Anterior cingulate cortex (tissue), 58 donors: Measurements from ENCODE around the gene WHRN.

Experiments
- DNase-seq, 58 donors: peaks; one replicate each; lab custom pipeline; 2025; lab: John Stamatoyannopoulos, UW

The WHRN gene

DNA sequence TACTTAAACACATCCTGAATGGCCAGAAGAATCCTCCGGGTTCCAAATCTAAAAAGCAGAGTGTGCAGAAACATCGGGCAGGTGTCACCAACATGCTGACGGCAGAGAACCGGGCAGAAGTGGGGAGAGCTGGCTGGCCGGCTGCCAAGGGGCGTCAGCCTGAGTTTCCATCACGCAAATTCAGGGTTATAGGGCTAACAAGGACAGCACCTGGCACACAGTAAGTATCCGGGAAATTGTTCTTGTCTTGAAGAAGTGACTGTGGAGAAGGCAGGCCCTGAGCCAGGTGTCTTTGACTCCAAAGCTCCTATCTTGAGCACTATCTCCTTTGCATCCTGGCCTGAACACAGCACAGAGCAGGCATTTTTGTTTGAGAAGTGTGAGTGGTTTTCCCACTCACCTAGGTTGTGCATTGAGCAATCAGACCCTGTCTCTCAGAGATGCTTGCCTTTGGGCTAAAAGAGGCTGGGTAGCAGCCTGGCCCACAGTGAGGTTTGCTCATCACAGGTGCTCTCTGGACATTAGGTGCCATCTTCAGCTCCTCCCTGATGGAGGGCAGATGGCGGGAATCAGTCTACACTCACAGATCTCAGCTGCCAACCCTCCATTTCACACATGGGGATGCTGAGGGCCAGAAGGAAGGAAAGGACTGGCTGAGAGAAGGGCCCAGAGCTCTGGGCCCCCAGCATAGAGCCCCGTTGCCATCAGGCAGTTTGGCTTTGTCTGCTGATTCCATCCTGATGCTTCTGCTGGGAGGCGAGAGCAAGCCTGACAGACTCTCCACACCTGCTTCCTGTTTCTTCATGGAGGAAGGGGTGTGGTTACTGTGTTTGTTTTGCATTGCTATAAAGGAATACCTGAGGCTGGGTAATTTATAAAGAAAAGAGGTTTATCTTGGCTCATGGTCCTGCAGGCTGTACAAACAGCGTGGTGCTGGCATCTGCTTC is 52.8 kb downstream of the WHRN start:
- DNase-seq = no peak

DNA sequence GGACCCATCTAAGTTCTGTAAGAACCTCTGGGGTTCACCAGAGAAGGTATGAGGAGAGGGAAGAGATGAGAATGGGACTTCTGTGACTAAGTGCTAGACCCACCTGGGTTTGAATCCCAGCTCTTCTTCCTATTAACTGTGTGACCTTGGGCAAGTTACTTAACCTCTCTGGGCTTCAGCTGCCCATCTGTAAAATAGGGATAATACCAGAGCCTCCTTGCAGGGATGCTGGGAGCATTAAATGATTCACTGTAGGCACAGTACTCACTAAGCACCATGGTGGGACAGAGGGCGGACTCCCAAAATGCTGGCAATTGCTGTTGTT is 53.6 kb downstream of the WHRN start:
- DNase-seq = no peak

DNA sequence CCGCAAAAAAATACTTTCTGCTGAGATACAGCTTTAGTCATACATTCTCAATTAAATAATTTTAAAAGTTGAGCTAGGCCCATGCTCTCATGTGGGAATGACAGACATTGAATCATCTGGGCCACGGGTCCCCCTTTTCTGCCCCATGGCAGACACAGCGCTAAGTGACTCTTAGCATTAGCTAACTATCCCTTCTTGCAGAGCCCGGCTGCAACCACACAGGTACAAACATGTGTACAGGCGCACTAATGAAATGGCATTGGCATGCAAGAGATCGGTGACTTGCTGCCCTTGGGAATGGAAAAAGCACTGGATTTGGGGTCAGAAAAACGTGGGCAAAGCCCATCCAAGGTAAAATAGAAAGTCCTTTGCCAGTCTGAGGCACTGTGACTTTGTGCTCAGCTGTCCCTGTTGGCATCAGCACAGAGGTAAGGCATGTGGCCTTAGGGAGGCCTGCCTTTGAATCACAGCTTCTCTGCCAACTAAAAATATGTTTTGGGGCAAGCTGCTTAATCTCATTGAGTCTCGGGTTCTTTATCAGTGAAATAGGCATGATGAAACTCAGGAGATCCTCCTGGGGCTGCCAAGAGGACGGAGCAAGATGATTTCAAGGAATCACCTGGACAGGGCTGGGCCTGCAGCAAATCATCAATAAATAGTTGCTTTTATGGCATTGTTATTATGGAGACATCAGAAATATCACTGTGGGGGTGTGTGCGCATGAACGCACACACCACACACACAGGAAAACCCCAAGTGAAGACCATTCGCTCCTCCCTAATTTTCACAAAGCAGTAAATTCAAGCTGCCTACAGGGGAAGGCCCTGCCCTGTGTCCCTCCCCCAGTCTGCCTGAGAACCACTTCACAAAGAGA is 54.2 kb downstream of the WHRN start:
- DNase-seq = no peak

DNA sequence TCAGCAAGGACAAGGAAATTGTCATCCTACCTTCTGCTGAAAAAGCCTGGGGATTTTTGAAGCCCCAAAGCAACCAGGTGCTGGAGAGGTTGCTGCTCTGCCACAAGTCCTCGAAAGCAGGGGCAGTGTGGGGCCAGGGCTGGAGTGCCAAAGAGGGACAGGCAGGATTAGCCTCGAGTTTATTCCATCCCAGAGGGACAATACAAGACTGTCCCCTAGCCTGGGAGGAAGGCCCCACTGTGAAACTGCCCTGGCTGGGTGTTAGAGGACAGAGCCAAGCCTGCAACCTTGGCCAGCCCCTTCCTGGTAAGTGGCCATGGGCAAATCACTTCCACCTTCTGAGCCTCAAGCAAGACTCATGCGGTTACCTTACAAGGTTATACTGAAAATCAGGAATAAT is 55.1 kb downstream of the WHRN start:
- DNase-seq = peak in 3 of 58 donors; percentile 6 to 50 (median 11)

DNA sequence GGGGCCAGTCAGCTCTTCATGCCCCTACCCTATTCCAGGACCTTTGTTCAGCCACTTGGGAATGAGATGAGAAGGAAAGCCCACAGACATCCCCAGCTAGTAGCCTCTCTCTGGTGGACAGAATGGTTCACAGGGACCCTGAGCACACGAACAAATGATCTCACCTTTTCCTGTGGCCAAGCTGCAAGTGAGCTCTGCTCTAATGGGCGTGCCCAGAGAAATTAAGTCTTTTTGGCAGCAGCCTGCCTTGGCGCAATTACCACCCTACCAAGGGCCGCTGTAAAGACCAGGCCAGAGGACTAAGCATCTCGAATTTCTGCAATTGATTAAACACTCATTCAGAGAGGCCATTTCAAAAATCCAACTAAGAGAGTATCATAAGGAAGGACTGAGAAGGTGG is 56.0 kb downstream of the WHRN start:
- DNase-seq = no peak

DNA sequence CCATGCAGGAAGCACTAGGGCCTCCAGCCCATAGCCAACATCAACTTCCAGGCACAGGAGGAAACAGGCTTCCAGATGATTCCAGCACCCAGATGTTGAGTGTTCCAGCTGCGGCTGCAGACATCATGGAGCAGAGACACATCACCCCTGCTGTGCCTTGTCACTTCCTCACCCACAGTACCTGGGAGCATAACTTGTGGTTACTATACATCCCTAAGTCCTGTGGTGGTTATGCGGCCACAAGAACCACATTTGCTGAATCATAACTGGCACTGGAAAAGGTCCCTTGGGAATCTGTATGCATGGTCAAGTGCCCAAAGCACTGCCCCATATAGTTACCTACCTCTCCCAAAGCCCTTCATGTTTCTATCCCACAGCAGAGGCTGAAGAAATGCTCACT is 56.6 kb downstream of the WHRN start:
- DNase-seq = no peak

DNA sequence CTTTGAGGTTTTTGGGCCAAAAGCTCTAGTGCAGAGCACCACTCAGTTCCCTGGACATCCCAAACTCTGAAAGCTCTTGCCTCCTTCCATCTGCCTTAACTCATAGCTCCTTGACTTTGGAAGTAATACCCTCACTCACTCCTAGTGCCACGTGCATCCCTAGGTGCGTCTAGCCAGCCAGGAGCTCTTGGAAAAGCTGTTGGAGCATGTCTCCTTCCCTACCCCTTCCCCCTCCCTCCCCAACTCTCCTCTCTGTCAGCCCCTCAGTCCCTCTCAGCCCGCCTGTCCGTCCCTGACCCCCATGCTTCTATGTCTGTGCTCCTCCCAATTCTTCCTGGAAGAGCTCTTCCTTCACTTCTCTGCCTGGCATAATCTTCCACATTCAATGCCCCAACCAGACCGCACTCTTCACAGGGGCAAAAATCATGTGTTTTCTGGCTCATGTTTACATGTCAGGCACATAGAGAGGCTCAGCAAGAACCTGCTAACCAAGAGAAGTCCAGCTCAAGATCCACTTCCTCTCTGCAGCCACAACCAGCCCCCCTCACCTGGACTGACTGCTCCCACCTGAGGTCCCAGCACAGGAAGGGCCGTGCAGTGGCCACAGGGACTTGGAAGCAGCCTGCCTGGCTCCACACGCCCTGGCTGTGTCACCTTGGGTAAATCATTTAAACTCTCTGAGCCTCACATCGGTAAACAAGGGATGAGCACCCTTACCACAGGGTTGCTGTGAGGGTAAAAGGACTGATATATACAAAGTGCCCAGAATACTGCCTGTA is 58.4 kb downstream of the WHRN start:
- DNase-seq = no peak

DNA sequence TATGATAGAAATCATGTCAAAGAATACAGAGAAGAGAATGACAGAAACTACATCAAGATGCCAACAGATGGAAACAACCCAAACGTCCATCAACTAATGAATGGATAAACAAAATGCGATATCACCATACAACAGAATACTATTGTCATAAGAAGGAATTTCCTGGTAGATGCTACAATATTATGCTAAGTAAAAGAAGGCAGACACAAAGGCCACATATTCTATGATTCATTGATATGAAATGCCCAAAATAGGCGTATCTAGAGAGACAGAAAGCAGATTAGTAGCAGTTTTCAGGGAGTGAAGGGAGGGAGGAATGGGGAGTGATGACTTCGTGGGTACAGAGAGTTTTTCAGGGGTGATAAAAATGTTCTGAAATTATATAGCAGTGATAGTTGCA is 59.2 kb downstream of the WHRN start:
- DNase-seq = no peak

DNA sequence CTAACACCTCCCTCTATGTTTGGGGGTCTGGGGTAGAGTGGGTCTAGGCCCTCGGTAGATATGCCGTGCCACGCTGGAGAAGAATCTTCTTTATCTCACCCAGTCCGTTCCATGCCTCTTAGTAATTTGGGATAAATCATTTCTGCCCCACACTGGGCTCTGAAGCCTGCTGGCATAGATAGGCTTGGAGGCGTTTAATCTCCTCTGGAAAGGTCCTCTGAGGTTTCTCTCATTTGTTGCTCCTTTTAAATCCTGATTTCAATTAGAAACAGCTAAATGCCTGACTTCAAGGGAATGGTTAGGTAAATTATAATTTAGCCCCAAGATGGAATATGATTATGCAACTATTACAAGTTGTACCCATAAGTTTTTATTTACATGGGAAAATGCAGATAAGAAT is 59.7 kb downstream of the WHRN start:
- no peak for DNase-seq

DNA sequence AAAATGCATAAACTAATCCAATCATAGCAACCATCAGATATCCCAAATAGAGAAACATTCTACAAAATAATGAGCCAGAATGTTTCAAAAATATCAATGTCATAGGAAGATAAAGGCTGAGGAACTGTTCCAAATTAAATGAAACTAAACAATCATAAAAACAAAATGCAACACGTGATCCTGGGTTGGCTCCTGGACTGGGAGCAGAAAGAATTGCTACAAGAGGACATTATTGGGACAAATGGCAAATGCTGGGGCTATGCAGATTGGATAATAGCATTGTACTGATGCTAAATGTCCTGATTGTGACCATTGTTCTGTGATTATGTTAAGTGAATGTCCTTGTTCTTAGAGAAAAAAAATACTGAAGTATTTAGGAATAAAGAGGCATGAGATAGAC is 63.3 kb downstream of the WHRN start:
- DNase-seq = peak in 7 of 58 donors; percentile 6 to 77 (median 16)

DNA sequence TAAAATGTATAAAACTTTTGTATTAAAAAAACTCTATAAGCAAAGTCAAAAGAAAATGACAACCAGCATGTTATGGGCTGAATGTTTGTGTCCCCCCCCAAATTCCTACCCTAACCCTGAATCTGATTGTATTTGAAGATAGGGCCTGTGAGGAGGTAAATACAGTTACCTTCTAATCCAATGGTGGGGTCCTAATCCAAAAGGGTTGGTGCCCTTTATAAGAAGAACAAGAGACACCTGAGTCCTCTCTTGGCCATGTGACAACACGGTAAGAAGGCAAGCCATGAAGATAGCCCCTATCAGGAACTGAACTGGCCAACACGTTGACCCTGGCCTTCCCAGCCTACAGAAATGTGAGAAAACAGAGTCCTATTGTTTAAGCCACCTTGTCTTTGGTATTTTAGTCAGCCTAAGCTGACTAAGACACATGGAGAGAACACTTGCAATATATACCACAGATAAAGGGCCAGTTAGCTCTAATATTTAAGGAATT is 67.8 kb downstream of the WHRN start:
- DNase-seq = no peak

DNA sequence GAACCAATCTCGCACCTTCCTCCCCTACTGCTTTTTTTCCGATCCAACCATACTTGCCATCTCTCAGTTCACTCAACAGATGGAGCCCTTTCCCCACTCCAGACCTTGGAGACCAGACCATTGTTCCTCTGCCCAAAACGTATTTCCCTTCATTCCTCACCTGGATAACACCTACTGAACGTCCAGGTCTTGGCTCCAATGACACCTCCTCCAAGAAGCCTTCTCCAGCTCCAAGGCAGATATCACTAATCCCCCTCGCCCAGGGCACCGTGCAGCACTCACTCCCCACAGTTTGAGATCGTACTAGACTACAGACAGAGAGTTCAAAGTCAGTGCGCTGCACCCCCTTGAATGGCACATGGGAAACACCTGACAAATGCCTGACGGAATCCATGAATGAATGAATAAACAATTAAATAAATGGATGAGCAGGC is 70.4 kb downstream of the WHRN start:
- DNase-seq = peak in 22 of 58 donors; percentile 4 to 36 (median 18)

DNA sequence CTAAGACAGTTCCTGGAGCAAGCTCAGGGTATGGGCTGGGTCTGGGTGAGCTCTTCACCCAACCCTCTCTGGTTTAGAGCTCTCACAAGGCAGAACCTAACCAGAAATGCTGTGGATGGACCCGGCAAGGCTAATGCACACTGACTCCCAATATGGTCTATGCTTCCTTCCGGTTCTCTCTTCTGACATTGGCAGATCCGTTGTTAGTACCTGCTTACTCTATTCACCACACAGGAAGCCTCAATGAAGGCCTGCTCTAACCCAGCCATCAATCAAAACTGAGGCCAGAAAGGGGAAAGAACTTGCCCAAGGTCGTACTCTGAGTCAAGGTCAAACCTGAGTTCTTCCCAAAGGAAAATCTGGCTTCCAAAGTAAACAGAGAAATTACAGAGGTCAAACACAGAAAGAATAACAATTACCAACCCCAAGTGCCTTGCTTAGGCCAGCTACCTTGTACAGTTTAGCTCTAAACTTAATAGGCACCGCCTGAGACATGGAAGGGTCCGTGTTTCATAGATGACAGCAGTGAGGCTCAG is 71.5 kb downstream of the WHRN start:
- no peak for DNase-seq

DNA sequence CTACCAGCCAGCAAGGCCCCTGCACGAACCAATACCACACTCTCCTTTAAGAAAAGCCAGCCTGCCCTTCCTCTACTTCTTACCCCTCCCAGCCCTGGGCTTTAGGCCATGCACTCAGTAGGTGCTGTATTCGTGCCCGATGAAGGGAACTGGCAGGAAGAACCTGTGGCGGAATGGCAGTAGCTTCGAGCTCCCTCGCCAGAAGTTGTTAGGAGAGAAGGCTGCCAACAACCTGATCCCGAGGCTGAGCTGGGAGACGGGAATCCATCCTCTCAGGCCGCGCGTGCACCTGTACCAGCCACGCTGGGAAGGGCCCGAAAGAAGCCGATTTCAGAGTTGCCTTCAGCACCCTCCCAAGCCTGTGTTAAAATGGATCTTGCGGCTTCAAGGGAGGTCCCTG is 72.2 kb downstream of the WHRN start:
- no peak for DNase-seq

DNA sequence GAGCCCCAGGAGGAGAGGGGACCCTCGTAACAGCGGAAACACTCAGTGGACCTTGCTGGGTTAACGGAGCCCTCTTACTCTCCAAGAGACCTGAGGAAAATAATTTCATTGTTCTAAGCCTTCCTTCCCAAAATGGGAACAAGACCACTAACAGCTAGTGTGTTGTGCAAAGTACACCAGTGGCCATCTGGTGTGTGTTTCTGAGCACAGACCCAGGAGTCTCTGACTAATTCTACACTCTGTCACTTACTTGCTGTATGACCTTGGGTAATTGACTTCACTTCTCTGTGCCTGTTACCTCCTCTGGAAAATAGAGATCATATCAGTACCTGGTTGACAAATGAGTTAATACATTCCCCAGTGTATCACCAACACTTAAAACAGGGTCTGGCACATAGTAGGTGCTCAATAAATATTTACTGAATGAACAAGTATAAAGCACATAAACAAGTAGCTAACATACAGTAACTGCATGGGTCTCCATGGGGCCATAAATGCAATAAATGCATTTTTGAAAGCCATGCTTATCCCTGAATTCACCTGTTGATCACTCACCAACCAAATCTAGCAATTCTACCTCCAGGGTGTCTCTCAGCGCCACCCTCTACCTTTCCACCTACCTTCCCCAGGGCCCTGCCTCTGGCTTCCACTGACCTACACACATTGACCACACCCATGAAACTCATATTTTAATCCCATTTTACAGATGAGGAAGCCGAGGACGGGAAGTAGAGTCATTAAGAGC is 72.8 kb downstream of the WHRN start:
- DNase-seq = no peak

DNA sequence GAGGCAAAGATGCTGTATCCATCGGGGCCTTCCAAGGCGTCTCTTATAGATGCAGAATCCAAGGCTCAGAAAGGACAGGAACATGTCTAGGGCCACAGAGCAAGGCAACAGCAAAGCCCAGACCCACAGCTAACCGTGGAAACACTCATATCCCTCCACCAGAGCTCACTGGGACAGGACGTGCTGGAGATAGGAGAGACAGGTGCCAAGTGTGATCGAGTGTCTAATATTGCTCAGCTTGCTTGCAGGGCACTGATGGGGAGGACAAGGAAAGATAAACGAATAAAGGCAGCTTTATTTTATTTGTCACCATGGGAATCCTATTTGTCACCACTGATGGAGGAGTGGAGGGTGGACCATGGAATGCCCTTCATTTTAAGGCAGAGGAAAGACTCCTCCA is 73.5 kb downstream of the WHRN start:
- no peak for DNase-seq

DNA sequence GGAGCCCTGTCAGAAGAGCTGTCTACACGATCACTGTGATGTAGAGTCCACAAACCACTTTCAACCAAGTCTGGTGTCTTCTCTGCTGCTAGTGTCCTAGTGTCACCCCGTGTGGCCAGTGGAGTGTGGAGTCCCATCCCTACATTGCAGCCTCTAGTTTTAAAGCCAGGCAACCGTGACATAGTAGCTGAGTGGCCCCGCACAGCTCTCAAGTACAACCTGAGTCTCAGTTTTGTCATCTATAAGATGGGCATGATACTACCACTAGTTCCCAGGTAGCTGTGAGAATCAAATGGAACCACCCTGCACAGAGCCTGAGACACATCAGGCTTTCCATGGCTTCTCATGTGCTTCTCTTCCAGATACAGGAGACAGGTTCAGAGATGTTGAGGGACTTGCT is 74.3 kb downstream of the WHRN start:
- DNase-seq = no peak

DNA sequence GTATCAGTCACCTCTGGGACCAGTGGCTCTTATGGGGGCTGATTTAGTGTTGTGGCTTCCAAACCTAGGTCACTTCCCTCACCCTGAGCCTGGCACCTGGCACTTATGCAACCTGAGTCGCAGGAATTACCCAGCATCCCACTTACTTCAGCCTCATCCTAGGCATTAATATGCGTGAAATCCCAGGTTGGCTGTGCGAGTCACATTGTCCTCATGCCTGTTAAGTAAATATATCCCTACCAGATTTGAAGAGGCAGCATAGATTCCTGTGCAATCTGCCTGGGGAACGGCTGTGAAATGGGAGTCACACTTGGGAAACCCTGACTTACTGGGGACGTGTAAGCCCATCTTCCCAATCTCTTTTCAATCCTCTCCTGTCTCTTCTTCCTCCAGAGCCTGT is 74.8 kb downstream of the WHRN start:
- DNase-seq = no peak

DNA sequence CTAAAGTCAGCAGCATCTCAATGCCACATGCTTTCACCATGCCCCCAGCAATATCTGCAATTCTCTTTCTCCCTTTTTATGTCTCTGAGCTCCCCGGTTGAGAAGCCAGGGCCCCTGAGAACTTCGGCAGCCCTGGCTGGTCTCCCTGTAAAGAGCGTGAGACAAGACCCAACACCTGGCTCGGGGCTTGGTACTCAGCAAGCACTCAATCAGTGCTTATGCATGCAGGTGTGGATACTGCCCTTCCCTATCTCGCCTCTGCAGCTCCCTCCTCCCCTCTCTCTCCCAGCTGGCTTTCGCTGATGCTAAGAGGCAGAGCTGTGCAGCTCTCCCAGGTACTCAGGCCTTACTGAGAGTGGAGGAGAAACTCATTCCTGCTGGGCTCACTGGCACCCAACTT is 75.8 kb downstream of the WHRN start:
- DNase-seq = no peak

DNA sequence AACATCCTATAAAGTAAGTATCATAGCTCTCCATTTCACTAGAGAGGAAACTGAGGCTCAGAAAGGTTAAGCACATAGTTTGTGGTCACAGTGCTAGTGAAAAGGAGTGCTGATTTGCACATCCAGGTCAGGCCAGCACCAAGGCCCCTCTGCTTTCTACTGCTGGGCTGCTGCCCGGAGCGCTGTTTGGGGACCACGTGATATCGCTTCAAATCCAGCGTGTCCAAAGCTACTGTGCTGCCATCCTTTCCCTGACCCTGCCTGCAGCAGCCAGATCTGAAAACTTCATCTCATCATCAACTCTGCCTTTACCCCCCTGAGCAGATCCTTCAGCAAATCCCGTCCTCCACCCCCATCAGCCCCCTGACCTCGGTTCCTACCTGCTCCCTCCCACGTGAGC is 76.8 kb downstream of the WHRN start:
- DNase-seq = peak in 13 of 58 donors; percentile 4 to 38 (median 13)
